PC-9 (cell line): ENCODE measurements around the gene PARPBP. TPM values are rescaled to one million over a fixed set of nuclear protein-coding genes. Genes with fewer than 3 reads are reported as not detected.

Experiments used
- BruUV-seq: library from RNA; stranded (reverse); fragments of 400-500 nt; replicated peaks from 2 replicates; lab custom pipeline; 2021; lab: Mats Ljungman, UMichigan
- CTCF ChIA-PET: fragments of 300-600 bp; sonication (Branson Sonifier 250); formaldehyde crosslinking; loops from one replicate; lab custom pipeline; 2022; ENCODE audit warnings: antibody characterized with exemption; lab: Charles Lee
- POLR2A ChIA-PET: fragments of 300-600 bp; sonication (Branson Sonifier 250); formaldehyde crosslinking; loops from one replicate; lab custom pipeline; 2022; ENCODE audit warnings: antibody characterized with exemption; ENCODE audit not compliant: unreplicated experiment; lab: Charles Lee
- DNase-seq, 2 experiments: peaks; one replicate each; pipeline versions ENCODE4 v3.0.0 to v3.0.0-alpha.2; 2015 to 2022; ENCODE audit warnings: mixed read lengths in 1 of 2
- H2AFZ ChIP-seq: fragments of 200-600 bp; sonication (generic); 2 replicates; pipeline ENCODE4 v1.8.1; 2017; ENCODE audit warnings: antibody characterized with exemption
- H3F3A ChIP-seq: fragments of 200-600 bp; sonication (generic); 2 replicates; pipeline ENCODE4 v1.8.1; 2017; ENCODE audit warnings: antibody characterized with exemption, mild to moderate bottlenecking, low read depth; ENCODE audit not compliant: insufficient read depth
- H3K27ac ChIP-seq: fragments of 200-600 bp; sonication (generic); 2 replicates; pipeline ENCODE4 v1.6.1; 2016; ENCODE audit warnings: mixed run types
- H3K27me3 ChIP-seq: fragments of 200-600 bp; sonication (generic); 2 replicates; pipeline ENCODE4 v1.6.1; 2016; ENCODE audit warnings: low read depth, mixed run types; ENCODE audit not compliant: insufficient read depth
- H3K36me3 ChIP-seq: fragments of 200-600 bp; sonication (generic); 2 replicates; pipeline ENCODE4 v1.6.1; 2016; ENCODE audit warnings: low read depth, mixed run types
- H3K4me1 ChIP-seq: fragments of 200-600 bp; sonication (generic); replicated peaks from 2 replicates; pipeline ENCODE4 v1.6.1; 2016; ENCODE audit warnings: mixed run types; ENCODE audit not compliant: insufficient read depth
- H3K4me2 ChIP-seq: fragments of 200-600 bp; sonication (generic); 2 replicates; pipeline ENCODE4 v1.6.1; 2017; ENCODE audit warnings: mixed run types
- H3K4me3 ChIP-seq: fragments of 200-600 bp; sonication (generic); 2 replicates; pipeline ENCODE4 v1.6.1; 2016; ENCODE audit warnings: mixed run types
- H3K79me2 ChIP-seq: fragments of 200-600 bp; sonication (generic); 2 replicates; pipeline ENCODE4 v1.6.1; 2017; ENCODE audit warnings: low read depth, mixed run types
- H3K9me2 ChIP-seq: fragments of 200-600 bp; sonication (generic); 2 replicates; pipeline ENCODE4 v1.8.1; 2017; ENCODE audit warnings: mild to moderate bottlenecking; ENCODE audit not compliant: insufficient read depth
- H3K9me3 ChIP-seq: fragments of 200-600 bp; sonication (generic); 2 replicates; pipeline ENCODE4 v1.8.1; 2016; ENCODE audit warnings: low read depth; ENCODE audit not compliant: insufficient read depth
- H4K20me1 ChIP-seq: fragments of 200-600 bp; sonication (generic); 2 replicates; pipeline ENCODE4 v1.8.1; 2017; ENCODE audit not compliant: insufficient read depth
- CTCF ChIP-seq: fragments of 200-600 bp; sonication (generic); conservative IDR thresholded peaks from 2 replicates; pipeline ENCODE4 v1.6.1; 2017; ENCODE audit warnings: mixed run types, antibody characterized with exemption, mild to moderate bottlenecking, moderate library complexity
- EZH2 ChIP-seq: fragments of 200-600 bp; sonication (generic); IDR thresholded peaks from 2 replicates; pipeline ENCODE4 v1.8.0; 2017; ENCODE audit warnings: antibody characterized with exemption, low read depth
- intact Hi-C: fragments of 100-400 bp; cut with micrococcal nuclease; formaldehyde crosslinking; loops from one replicate; pipeline ENCODE4 v1.10.0; 2022; ENCODE audit not compliant: unreplicated experiment
- total RNA-seq: library from RNA; stranded (reverse); gene quantifications from 2 replicates; pipeline ENCODE4 v1.2.3, GENCODE V29; 2021

PARPBP gene
- total RNA-seq, 1 experiment from 2014 or later = 16.2 TPM

GRCh38 chr12:102167821-102168604 is 48.0 kb downstream of the PARPBP start:
- no peak overlapping the region for H2AFZ ChIP-seq
- no peak overlapping the region for H3K4me2 ChIP-seq
- H3K79me2 ChIP-seq = no peaks in the 10 kb centered on the region
- no peak for TF ChIP-seq EZH2
- TF ChIP-seq CTCF = no peak
- intact Hi-C loops = loop anchor here (10.0 kb wide), 1 partner anchor 1233 kb away; no protein-coding TSS in a partner anchor
- DNase-seq = no peak
- no peak overlapping the region for H3K4me3 ChIP-seq
- H3F3A ChIP-seq = no peaks in the 10 kb centered on the region
- ChIA-PET POLR2A (no interaction called here), CTCF (no interaction called here)
- no peaks in the 10 kb centered on the region; the same call in 1 of the 2 replicates for H4K20me1 ChIP-seq
- no TSS peak for BruUV-seq
- H3K27me3 ChIP-seq = no peaks in the 10 kb centered on the region
- H3K36me3 ChIP-seq = no peaks in the 10 kb centered on the region
- H3K4me1 ChIP-seq = 0 out of 2 replicates have a peak, but pooled peaks cover 3% of the 10 kb centered on the region
- H3K27ac ChIP-seq = no peak overlapping the region
- no peaks in the 10 kb centered on the region for H3K9me2 ChIP-seq
- H3K9me3 ChIP-seq = no peaks in the 10 kb centered on the region

GRCh38 chr12:102169922-102170621 is 50.1 kb downstream of the PARPBP start:
- POLR2A ChIA-PET = no interaction called here
- no peak overlapping the region for H3K4me2 ChIP-seq
- no peaks in the 10 kb centered on the region for H3F3A ChIP-seq
- peak; percentile 74 for TF ChIP-seq CTCF
- TF ChIP-seq EZH2 = no peak
- no peaks in the 10 kb centered on the region; the same call in 1 of the 2 replicates for H4K20me1 ChIP-seq
- H3K79me2 ChIP-seq = no peaks in the 10 kb centered on the region
- CTCF ChIA-PET = interaction anchor here (0.5 to 0.7 kb wide), 2 partner anchors 43 to 300 kb away, joined by 3 to 11 read pairs; no protein-coding TSS in a partner anchor
- H3K36me3 ChIP-seq = no peaks in the 10 kb centered on the region
- H3K4me1 ChIP-seq = 0 out of 2 replicates have a peak, but pooled peaks cover 3% of the 10 kb centered on the region
- intact Hi-C loops = loop anchor here (1.0 to 10.0 kb wide), 3 partner anchors 570 to 1235 kb away; no protein-coding TSS in a partner anchor
- no peak for DNase-seq
- H3K4me3 ChIP-seq = no peak overlapping the region
- H3K27ac ChIP-seq = no peak overlapping the region
- no peaks in the 10 kb centered on the region for H3K9me2 ChIP-seq
- no peaks in the 10 kb centered on the region for H3K9me3 ChIP-seq
- H2AFZ ChIP-seq = no peak overlapping the region
- H3K27me3 ChIP-seq = no peaks in the 10 kb centered on the region
- no TSS peak for BruUV-seq

- Histone ChIP-seq H3K4me1 (0 out of 2 replicates have a peak, but pooled peaks cover 3% of the 10 kb centered on the region), H2AFZ (no peak overlapping the region), H3K79me2 (no peaks in the 10 kb centered on the region), H3K4me3 (no peak overlapping the region), H3K27me3 (no peaks in the 10 kb centered on the region), H3F3A (no peaks in the 10 kb centered on the region), H3K4me2 (no peak overlapping the region), H3K9me3 (no peaks in the 10 kb centered on the region), H3K36me3 (no peaks in the 10 kb centered on the region), H4K20me1 (no peaks in the 10 kb centered on the region; the same call in 1 of the 2 replicates), H3K9me2 (no peaks in the 10 kb centered on the region), H3K27ac (no peak overlapping the region)
- BruUV-seq = no TSS peak
- POLR2A ChIA-PET = no interaction called here
- intact Hi-C loops = no loop called here
- no peak for TF ChIP-seq EZH2
- no peak for TF ChIP-seq CTCF
- CTCF ChIA-PET = interaction anchor here (0.6 kb wide), 1 partner anchor 313 kb away, joined by 3 read pairs; no protein-coding TSS in a partner anchor
- no peak for DNase-seq
These were observed 52.0 kb downstream of the PARPBP start for GRCh38 chr12:102171951-102172350.
